Vagina (tissue), 2 donors: ENCODE results near the gene CCDC150. TPM values are rescaled to one million over a fixed set of nuclear protein-coding genes. Genes with fewer than 3 reads are reported as not detected.
"Not testable (repeated sequence)": the region's sequence is repeated elsewhere in the genome, so short reads cannot be mapped to it uniquely, and the experiment has no call there.

Experiments used
- DNase-seq, 2 donors: peaks; one replicate each; pipeline ENCODE4 v3.0.0-alpha.2; 2017; ENCODE audit errors: extremely low spot score in 2 of 2
- H3K27ac ChIP-seq: fragments of 200-600 bp; sonication (generic); one replicate; pipeline ENCODE4 v1.5.1; 2019
- H3K27me3 ChIP-seq: fragments of 200-600 bp; sonication (generic); one replicate; pipeline ENCODE4 v1.5.1; 2019
- H3K36me3 ChIP-seq, 2 donors: fragments of 200-600 bp; sonication (generic); one replicate each; pipeline ENCODE4 v1.5.1; 2017 to 2019
- H3K4me1 ChIP-seq: fragments of 200-600 bp; sonication (generic); one replicate; pipeline ENCODE4 v1.5.1; 2019
- H3K4me3 ChIP-seq, 2 donors: fragments of 200-600 bp; sonication (generic); 1 replicate in 1 of 2; 2 replicates in 1 of 2; pipeline ENCODE4 v1.5.1; 2016 to 2019
- H3K9me3 ChIP-seq: fragments of 200-600 bp; sonication (generic); one replicate; pipeline ENCODE4 v1.5.1; 2019
- CTCF ChIP-seq, 3 experiments: fragments of 450-650 bp in 2 of 3; fragments of 200-600 bp in 1 of 3; sonication (generic) in 1 of 3; IDR thresholded peaks; one replicate each; pipeline ENCODE4 v1.5.1; 2017 to 2019; ENCODE audit warnings: antibody characterized with exemption in 3 of 3, mild to moderate bottlenecking in 2 of 3, moderate library complexity in 2 of 3
- POLR2A ChIP-seq, 2 donors: fragments of 450-650 bp; IDR thresholded peaks; one replicate each; pipeline ENCODE4 v1.6.1; 2017; ENCODE audit warnings: antibody characterized with exemption in 2 of 2, mild to moderate bottlenecking in 2 of 2, moderate library complexity in 2 of 2
- POLR2AphosphoS5 ChIP-seq, 2 donors: sonication (generic); formaldehyde crosslinking; IDR thresholded peaks; one replicate each; pipeline ENCODE4 v1.9.0; 2017; ENCODE audit warnings: antibody characterized with exemption in 2 of 2, mild to moderate bottlenecking in 2 of 2, low read depth in 1 of 2; ENCODE audit not compliant: insufficient read depth in 1 of 2
- intact Hi-C: fragments of 100-400 bp; cut with DNase I; formaldehyde crosslinking; loops from one replicate; pipeline ENCODE4 v1.15.1; 2023
- total RNA-seq: library from RNA; depleted of rRNA; stranded (reverse); fragments of >200 nt; gene quantifications from one replicate; pipeline ENCODE4 v1.2.3, GENCODE V29; 2016

CCDC150 gene
- total RNA-seq, 1 donor from 2014 or later, result 3.9 TPM

GRCh38 chr2:196729418-196729817 is 89.9 kb downstream of the CCDC150 start:
- Histone ChIP-seq H3K4me1 (no peaks in the 10 kb centered on the region), H3K4me3 (no peak overlapping the region), H3K9me3 (no peaks in the 10 kb centered on the region), H3K27me3 (no peaks in the 10 kb centered on the region), H3K36me3 (no peaks in the 10 kb centered on the region), H3K27ac (no peak overlapping the region)
- intact Hi-C loops, result no loop called here
- no peak for DNase-seq
- no peak for TF ChIP-seq POLR2AphosphoS5 (IDR thresholded peaks at IDR 0.05; ENCODE audit: insufficient read depth in 1 of 2, low read depth in 1 of 2)
- TF ChIP-seq CTCF (IDR thresholded peaks at IDR 0.05), result no peak
- TF ChIP-seq POLR2A (IDR thresholded peaks at IDR 0.05), result no peak

GRCh38 chr2:196736646-196737045 is 97.1 kb downstream of the CCDC150 start:
- H3K9me3 ChIP-seq, H3K27ac ChIP-seq, H3K36me3 ChIP-seq, H3K4me3 ChIP-seq, intact Hi-C loops, DNase-seq, H3K27me3 ChIP-seq, H3K4me1 ChIP-seq: not testable (repeated sequence)

- Histone ChIP-seq H3K27ac (no peak overlapping the region), H3K36me3 (no peaks in the 10 kb centered on the region), H3K9me3 (no peaks in the 10 kb centered on the region), H3K4me3 (no peak overlapping the region), H3K27me3 (no peaks in the 10 kb centered on the region), H3K4me1 (no peaks in the 10 kb centered on the region)
- DNase-seq, result no peak
- no peak for TF ChIP-seq CTCF (IDR thresholded peaks at IDR 0.05)
- no peak for TF ChIP-seq POLR2AphosphoS5 (IDR thresholded peaks at IDR 0.05; ENCODE audit: insufficient read depth in 1 of 2, low read depth in 1 of 2)
- no peak for TF ChIP-seq POLR2A (IDR thresholded peaks at IDR 0.05)
- intact Hi-C loops, result no loop called here
These were observed 97.5 kb downstream of the CCDC150 start for GRCh38 chr2:196737046-196737445.

DNA sequence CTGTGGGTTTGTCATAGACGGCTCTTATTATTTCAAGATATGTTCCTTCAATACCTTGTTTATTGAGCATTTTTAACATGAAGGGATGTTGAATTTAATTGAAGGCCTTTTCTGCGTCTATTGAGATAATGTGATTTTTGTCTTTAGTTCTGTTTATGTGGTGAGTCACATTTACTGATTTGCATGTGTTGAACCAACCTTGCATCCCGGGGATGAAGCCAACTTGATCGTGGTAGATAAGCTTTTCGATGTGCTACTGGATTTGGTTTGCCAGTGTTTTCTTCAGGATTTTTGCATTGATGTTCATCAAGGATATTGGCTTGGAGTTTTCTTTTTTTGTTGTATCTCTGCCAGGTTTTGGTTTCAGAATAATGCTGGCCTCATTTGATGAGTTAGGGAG is 99.5 kb downstream of the CCDC150 start:
- no peak for DNase-seq
- TF ChIP-seq POLR2A (IDR thresholded peaks at IDR 0.05) (no peak), POLR2AphosphoS5 (IDR thresholded peaks at IDR 0.05; ENCODE audit: insufficient read depth in 1 of 2, low read depth in 1 of 2) (no peak), CTCF (IDR thresholded peaks at IDR 0.05) (no peak)
- no peaks in the 10 kb centered on the region for H3K4me1 ChIP-seq
- no peak overlapping the region for H3K27ac ChIP-seq
- H3K36me3 ChIP-seq, result no peaks in the 10 kb centered on the region
- intact Hi-C loops, result no loop called here
- no peaks in the 10 kb centered on the region for H3K27me3 ChIP-seq
- H3K4me3 ChIP-seq, result no peak overlapping the region
- H3K9me3 ChIP-seq, result no peaks in the 10 kb centered on the region

- H3K36me3 ChIP-seq, result no peaks in the 10 kb centered on the region
- H3K27ac ChIP-seq, result no peak overlapping the region
- no peaks in the 10 kb centered on the region for H3K9me3 ChIP-seq
- TF ChIP-seq POLR2AphosphoS5 (IDR thresholded peaks at IDR 0.05; ENCODE audit: insufficient read depth in 1 of 2, low read depth in 1 of 2) (no peak), POLR2A (IDR thresholded peaks at IDR 0.05) (no peak), CTCF (IDR thresholded peaks at IDR 0.05) (no peak)
- intact Hi-C loops, result no loop called here
- DNase-seq, result no peak
- no peaks in the 10 kb centered on the region for H3K27me3 ChIP-seq
- H3K4me1 ChIP-seq, result no peaks in the 10 kb centered on the region
- no peak overlapping the region for H3K4me3 ChIP-seq
These were observed 102.7 kb downstream of the CCDC150 start for GRCh38 chr2:196742216-196742615.

DNA sequence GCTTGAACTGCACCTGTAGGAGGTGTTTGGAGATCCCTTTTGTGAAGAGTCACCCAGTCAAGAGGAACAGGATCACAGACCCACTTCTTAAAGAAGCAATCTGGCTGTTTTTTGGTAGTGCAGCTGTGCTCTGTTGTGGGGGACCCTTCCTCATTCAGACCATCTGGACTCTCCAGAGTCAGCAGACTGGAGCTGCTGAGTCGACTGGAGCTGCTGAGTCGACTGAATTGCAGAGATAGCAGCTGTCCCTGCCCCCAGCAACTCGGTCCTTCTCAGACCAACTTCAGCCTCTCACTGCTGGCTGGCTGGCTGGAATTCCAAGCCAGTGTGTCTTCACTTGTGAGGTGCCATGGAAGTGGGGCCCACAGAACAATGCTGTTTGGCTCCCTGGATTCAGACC is 103.2 kb downstream of the CCDC150 start:
- Histone ChIP-seq H3K9me3 (no peaks in the 10 kb centered on the region), H3K36me3 (no peaks in the 10 kb centered on the region), H3K27me3 (no peaks in the 10 kb centered on the region), H3K4me1 (no peaks in the 10 kb centered on the region), H3K4me3 (no peak overlapping the region), H3K27ac (no peak overlapping the region)
- intact Hi-C loops, result no loop called here
- TF ChIP-seq CTCF (IDR thresholded peaks at IDR 0.05) (no peak), POLR2AphosphoS5 (IDR thresholded peaks at IDR 0.05; ENCODE audit: insufficient read depth in 1 of 2, low read depth in 1 of 2) (no peak), POLR2A (IDR thresholded peaks at IDR 0.05) (no peak)
- DNase-seq, result no peak
